ENCODE data around the gene FSTL5.

FSTL5 gene

DNA sequence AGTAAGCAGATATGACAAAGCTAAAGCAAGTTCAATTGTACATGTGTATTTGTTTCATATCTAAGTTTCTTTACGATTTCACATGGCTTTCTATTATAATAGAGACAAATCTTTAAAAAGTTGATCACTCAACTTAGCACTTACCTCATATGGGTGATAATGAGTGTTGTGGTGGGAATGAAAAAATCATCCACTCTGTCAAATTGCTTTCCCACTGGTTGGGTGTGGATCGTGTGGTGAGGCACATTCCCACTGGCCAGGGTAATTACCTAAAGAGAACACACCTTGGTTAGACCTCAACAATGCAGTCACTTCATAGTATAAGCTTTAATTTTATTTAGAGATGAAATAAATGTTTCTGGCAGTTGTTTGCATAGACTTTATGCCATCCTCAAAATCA lies 708.9 kb downstream of the FSTL5 start:
- ATAC-seq: no peak

GRCh38 chr4:161448550-161449180 lies 715.1 kb downstream of the FSTL5 start:
- ATAC-seq (no peak), DNase-seq (no peak)

More for the DNA sequence above, 708.9 kb downstream of the FSTL5 start:
- no peak for DNase-seq

- ATAC-seq (no peak), DNase-seq (no peak)
Observed at GRCh38 chr4:161444626-161445025, 719.2 kb downstream of the FSTL5 start.

GRCh38 chr4:161442921-161443320 lies 720.9 kb downstream of the FSTL5 start:
- ATAC-seq (no peak), DNase-seq (no peak)

DNA sequence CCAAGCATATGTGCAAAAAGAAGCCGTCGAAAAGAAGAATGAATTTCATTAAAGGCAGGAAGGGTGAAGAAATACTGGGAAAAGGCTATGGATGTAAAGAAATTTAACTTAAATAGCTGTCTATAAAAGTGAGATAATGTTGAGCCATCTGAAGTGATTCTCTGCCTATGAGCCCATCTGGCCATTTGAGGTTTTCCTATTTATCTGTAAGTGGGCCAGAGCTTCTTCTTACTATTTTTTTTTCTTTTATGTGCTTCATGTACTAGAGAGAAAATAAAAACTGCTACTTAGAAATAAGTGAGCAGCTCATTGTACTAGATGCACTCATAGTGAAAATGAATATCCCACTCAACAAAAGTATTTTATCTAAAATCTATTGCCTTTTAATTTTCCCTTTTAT lies 725.7 kb downstream of the FSTL5 start:
- DNase-seq (no peak), ATAC-seq (no peak)

DNA sequence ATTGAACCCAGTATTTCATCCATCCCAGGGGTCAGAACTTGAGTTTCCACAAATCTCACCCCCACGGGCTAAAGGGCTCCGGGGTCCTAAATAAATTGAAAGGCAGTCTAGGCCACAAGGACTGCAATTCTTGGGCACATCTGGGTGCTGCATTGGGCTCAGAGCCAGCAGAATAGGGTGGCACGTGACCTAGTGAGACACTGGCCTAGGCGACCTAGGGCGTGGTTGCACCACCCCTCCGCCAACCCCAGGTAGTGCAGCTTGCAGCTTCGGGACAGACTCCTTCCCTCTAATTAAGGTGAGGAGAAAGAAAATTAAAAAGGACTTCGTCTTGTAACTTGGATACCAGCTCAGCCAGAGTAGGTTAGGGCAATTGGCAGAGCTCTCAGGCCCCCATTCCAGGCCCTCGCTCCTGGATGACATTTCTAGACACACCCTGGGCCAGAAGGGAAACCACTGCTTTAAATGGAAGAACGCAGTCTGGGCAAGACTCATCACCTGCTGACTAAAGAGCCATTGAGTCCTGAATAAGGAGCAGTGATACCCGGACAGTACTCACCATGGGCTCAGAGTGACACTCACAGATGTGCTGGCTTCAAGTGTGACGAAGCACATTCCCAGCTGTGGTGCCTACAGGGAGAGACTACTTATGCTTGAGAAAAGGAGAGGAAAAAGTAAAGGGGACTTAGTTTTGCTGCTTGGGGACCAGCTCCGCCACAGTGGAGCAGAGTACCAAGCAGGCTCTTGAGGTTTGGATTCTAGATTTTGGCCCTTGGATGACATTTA lies 735.4 kb downstream of the FSTL5 start:
- DNase-seq (no peak), ATAC-seq (no peak)

- ATAC-seq: no peak
- DNase-seq: no peak
Observed at GRCh38 chr4:161419822-161420221, 744.0 kb downstream of the FSTL5 start.

GRCh38 chr4:161411901-161412300 lies 751.9 kb downstream of the FSTL5 start:
- ATAC-seq (no peak), DNase-seq (no peak)

- no peak for ATAC-seq
- DNase-seq: no peak
Observed at GRCh38 chr4:161404346-161405110, 759.3 kb downstream of the FSTL5 start.

GRCh38 chr4:161403781-161404180 lies 760.0 kb downstream of the FSTL5 start:
- DNase-seq: no peak

DNA sequence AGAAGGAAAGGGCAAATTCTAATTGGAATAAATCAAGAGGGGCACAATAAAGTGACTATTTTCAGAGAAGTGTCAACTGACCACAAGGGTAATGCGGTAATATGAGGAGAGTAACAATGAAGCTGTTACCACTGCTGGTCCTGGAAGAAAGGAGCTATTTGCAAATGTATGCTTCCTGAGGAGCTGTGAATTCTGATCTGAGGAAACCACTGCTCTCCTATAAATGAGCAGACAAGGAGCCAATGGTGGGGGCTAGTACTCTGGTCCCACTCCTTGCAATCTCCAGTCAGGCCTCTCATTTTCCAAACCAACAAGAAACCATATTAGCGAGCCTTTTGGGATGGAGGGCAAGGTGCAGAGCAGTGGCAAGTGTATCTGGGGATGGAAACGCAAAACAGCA lies 770.2 kb downstream of the FSTL5 start:
- ATAC-seq (no peak), DNase-seq (no peak)

More at GRCh38 chr4:161403781-161404180, 760.0 kb downstream of the FSTL5 start:
- no peak for ATAC-seq

GRCh38 chr4:161382655-161383054 lies 781.1 kb downstream of the FSTL5 start:
- ATAC-seq (no peak), DNase-seq (no peak)

- no peak for DNase-seq
- no peak for ATAC-seq
Observed at GRCh38 chr4:161376275-161376674, 787.5 kb downstream of the FSTL5 start.

DNA sequence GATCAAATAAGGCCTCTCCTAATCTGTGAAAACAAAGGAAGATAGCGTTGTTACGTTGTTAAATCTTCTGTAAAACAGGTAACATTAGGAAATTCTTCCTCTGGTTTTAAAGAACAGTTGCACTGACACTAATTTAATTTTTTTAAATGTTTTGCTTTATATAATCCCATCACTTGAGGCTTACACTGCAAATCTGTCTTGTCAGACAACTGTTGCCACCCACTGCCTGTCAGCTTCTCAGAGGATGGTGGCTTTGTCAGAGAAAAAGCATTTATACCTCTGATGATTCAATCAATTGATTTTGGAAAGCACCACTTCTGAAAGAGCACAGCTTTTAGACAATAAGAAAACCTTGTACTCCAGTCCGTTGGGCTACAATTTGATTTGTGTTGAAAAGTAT lies 799.1 kb downstream of the FSTL5 start:
- DNase-seq: no peak
- ATAC-seq: no peak

DNA sequence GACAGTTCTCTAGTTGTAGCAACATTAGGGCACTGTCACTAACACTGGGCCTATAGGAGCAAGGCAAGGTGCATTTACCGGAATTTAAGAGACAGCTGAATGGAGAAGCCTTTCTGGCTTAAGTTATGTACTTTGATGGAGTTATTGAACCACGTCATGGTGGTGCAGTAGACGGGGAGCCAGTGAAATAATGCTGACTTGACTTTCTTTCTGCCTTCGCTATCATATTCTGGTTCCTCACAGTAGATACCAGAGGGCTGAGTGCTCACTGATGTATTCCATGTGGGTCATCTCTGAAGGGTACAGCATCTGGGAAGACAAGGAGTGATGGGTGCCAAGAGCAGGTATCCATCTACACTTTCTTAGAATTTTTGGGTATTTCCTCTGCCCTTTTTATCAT lies 802.8 kb downstream of the FSTL5 start:
- no peak for DNase-seq
- no peak for ATAC-seq

DNA sequence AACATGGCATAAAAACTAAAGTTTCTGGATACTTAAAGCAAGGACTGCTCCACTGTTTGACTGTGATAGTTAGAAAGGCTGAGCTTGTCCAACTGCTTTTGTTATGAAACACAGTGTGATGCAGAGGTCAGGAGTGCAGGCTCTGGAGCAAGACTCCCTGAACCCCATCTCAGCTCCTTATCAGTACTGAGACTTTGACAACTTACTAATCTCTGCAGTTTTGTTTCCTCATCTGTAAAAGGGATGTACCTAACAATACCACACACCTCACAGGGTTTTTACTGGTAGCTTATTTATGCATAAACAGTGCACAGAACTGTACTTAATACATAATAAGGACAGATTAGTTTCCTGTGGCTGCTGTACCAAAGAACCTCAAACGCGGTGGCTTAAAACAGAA lies 804.3 kb downstream of the FSTL5 start:
- no peak for DNase-seq
- ATAC-seq: no peak

DNA sequence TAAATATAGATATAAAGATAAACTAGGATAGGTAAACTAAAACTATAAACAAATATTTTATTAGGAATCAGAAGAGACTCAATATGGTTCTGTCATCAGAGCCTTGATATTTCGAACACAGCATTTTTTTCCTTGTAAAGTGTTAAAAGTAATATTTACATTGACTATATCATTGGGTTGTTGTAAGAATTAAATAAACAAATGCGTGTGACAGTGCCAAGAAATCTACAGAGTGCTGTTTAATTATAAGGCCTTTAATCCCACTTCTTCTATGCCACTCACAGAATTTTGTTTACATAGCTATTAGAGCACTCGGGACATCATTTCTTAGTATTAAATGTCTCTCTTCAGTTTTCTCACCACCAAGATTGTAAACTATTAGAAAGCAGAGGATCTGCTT lies 807.4 kb downstream of the FSTL5 start:
- ATAC-seq: no peak

DNA sequence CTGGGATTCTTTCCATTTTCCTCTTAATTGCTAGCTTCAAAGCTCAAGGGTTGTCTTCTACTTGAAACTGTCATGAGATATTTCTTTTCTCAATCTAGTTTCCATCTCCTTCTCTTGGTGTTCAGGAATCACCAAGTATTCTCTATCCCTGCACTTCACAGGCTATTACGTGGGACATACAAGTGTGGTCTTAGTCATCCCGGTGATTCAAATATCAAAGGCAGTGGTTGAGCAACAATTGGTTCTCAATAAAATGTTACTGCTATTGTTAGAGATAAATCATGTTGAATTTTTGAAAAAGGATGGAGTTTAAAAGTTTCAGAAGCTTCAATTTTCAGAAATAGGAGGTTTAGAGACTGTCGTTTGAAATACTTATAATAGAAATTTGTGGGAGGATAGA lies 812.9 kb downstream of the FSTL5 start:
- ATAC-seq: no peak
- no peak for DNase-seq

More for the DNA sequence above, 807.4 kb downstream of the FSTL5 start:
- DNase-seq: no peak

DNA sequence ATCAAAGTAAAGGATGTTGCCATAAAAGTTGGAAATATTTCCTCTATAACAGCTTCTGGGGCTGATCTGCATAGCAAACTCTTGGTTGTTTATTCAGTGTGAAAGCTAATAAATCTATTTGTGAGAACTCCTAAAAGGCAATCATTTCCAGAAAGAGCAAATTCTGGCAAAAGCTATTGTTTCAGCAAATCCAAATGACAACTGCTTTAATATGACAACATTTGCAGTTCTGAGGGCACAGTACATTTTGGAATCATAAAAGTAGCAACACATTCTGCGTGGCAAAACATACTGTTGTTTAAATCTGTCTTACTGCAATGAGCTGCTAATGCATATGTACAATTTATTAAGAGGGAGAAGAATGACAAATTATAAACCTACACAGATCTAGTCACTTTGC lies 818.1 kb downstream of the FSTL5 start:
- no peak for ATAC-seq

DNA sequence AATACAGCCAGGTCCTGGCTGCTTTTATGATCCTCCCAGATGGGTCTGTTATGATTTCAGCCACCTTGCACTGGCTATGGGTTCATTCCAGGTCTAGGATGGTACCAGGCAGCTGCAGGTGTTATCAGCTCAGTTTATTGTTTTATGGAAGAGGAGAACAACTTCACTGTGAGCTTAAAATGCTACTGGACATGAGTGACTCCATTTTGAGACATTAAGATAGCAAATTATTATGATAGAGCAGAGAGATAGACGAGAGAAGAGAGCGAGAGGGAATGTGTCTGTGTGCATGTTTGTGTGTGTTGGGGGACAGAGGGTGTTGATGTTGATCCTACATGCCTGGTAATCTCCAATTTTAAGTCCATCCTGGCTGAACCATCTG lies 820.2 kb downstream of the FSTL5 start:
- no peak for ATAC-seq

More for the DNA sequence above, 818.1 kb downstream of the FSTL5 start:
- DNase-seq: no peak

GRCh38 chr4:161342881-161343568 lies 820.8 kb downstream of the FSTL5 start:
- ATAC-seq (no peak), DNase-seq (no peak)

More for the DNA sequence above, 820.2 kb downstream of the FSTL5 start:
- DNase-seq: no peak

DNA sequence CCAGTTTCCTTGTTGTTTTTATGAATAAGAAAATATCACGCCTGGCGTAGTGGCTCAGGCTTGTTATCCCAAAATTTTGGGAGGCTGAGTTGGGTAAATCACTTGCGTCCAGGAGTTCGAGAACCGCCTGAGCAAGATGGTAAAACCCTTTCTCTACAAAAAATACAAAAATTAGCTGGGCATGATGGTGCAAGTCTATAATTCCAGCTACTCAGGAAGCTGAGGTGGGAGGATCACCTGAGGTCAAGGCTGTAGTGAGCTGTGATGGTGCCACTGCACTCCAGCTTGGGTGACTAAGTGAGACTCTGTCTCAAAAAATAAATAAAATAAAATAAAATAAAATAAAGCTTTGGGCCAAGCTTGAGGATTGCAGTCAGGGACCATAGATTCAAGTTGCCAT lies 827.2 kb downstream of the FSTL5 start:
- ATAC-seq (no peak), DNase-seq (no peak)

All from stimulated activated naive CD8-positive, alpha-beta T cell treated with anti-CD3 and anti-CD28 coated beads, Interleukin-15, Interleukin-2, amounts not matched to agents 100 U/mL and 50 U/mL, for 24 hours (primary cell).